Measurements from ENCODE around the gene SOHLH1. TPM values are rescaled to one million over a fixed set of nuclear protein-coding genes. Genes with fewer than 3 reads are reported as not detected.

Gene SOHLH1
- total and polyA plus RNA-seq, 10 of the 15 experiments (the other 5 are each of a cell fraction or from before 2014, with no cell fraction given): not detected

DNA sequence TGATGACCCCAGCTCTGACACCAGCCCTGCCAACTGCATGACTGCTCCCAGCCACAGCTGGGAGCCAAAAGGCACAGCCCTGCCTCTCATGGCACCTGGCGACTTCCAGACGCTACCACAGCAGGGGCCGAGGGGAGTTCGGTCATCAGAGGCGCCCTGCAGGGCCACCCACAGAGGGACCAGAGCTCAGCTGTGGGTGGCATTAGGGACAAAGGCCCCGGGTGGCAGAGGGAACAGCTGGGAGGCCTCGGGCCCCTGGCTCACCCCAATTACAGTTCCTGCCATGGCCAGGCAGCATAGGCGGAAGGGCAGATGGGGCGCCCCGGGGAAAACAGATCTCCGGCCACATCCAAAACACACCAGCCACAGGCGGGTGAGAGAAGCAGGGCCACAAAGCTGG lies 3.6 kb downstream of the SOHLH1 start:
- Histone ChIP-seq H4K20me1 (ENCODE audit: control insufficient read depth, insufficient read depth) (no peaks in the 10 kb centered on the region), H3K27me3 (replicated peaks in 1 of 2; ENCODE audit: control insufficient read depth in 2 of 2, insufficient read depth in 2 of 2, low read length in 1 of 2) (no peaks in the 10 kb centered on the region; a peak in 2 of 4 replicates), H3K36me3 (ENCODE audit: control insufficient read depth in 2 of 2, insufficient read depth in 2 of 2, low read length in 1 of 2) (no peaks in the 10 kb centered on the region), H3K9ac (ENCODE audit: control insufficient read depth, insufficient read depth, low read length) (no peak overlapping the region), H3K79me2 (ENCODE audit: control insufficient read depth, insufficient read depth, low read length) (no peaks in the 10 kb centered on the region), H3K27ac (ENCODE audit: control insufficient read depth, insufficient read depth) (no peak overlapping the region), H3K4me3 (no peak overlapping the region), H3K4me2 (ENCODE audit: control insufficient read depth, insufficient read depth) (no peak overlapping the region), H3K4me1 (ENCODE audit: control insufficient read depth, insufficient read depth, low read length) (no peaks in the 10 kb centered on the region), H3K9me3 (replicated peaks; ENCODE audit: control insufficient read depth, insufficient read depth, low read length) (no peaks in the 10 kb centered on the region), H2AFZ (ENCODE audit: control insufficient read depth, low read depth, low read length) (no peak overlapping the region)
- SMC1A ChIA-PET (ENCODE audit: uncharacterized antibody, unreplicated experiment): no interaction called here
- FAIRE-seq (no peak), ATAC-seq (no peak), DNase-seq (ENCODE audit: low read depth, low spot score) (no peak)
- intact Hi-C loops (cut with micrococcal nuclease; ENCODE audit: unreplicated experiment) (no loop called here), in situ Hi-C loops (cut with MboI) (no loop called here)
- TF ChIP-seq ZZZ3 (IDR thresholded peaks at IDR 0.05; ENCODE audit: control insufficient read depth, insufficient read length, low read depth) (no peak), FOXM1 (IDR thresholded peaks at IDR 0.05; ENCODE audit: low read depth, low read length) (no peak), SREBF2 (IDR thresholded peaks at IDR 0.05; ENCODE audit: low read length) (no peak), ATF7 (IDR thresholded peaks at IDR 0.05; ENCODE audit: low read depth) (no peak), BRCA1 (IDR thresholded peaks at IDR 0.05; ENCODE audit: low read depth, low read length) (no peak), POLR2A (IDR thresholded peaks at IDR 0.05; ENCODE audit: low read depth, low read length) (no peak), DPF2 (IDR thresholded peaks at IDR 0.05) (no peak), RBBP5 (conservative IDR thresholded peaks at IDR 0.05) (no peak), SIN3A (IDR thresholded peaks at IDR 0.05; ENCODE audit: low read depth, low read length) (no peak), NRF1 (conservative IDR thresholded peaks at IDR 0.05; ENCODE audit: low read depth, low read length) (no peak), STAT3 (IDR thresholded peaks at IDR 0.05; ENCODE audit: low read depth, low read length) (no peak), GATAD2B (conservative IDR thresholded peaks at IDR 0.05; ENCODE audit: low read depth) (no peak)
- TF ChIP-seq, protein P1, sequence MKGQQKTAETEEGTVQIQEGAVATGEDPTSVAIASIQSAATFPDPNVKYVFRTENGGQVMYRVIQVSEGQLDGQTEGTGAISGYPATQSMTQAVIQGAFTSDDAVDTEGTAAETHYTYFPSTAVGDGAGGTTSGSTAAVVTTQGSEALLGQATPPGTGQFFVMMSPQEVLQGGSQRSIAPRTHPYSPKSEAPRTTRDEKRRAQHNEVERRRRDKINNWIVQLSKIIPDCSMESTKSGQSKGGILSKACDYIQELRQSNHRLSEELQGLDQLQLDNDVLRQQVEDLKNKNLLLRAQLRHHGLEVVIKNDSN (IDR thresholded peaks at IDR 0.05; ENCODE audit: borderline replicate concordance, extremely low read length, insufficient read depth, low read depth, low read length): no peak
- TF ChIP-seq, protein P2, sequence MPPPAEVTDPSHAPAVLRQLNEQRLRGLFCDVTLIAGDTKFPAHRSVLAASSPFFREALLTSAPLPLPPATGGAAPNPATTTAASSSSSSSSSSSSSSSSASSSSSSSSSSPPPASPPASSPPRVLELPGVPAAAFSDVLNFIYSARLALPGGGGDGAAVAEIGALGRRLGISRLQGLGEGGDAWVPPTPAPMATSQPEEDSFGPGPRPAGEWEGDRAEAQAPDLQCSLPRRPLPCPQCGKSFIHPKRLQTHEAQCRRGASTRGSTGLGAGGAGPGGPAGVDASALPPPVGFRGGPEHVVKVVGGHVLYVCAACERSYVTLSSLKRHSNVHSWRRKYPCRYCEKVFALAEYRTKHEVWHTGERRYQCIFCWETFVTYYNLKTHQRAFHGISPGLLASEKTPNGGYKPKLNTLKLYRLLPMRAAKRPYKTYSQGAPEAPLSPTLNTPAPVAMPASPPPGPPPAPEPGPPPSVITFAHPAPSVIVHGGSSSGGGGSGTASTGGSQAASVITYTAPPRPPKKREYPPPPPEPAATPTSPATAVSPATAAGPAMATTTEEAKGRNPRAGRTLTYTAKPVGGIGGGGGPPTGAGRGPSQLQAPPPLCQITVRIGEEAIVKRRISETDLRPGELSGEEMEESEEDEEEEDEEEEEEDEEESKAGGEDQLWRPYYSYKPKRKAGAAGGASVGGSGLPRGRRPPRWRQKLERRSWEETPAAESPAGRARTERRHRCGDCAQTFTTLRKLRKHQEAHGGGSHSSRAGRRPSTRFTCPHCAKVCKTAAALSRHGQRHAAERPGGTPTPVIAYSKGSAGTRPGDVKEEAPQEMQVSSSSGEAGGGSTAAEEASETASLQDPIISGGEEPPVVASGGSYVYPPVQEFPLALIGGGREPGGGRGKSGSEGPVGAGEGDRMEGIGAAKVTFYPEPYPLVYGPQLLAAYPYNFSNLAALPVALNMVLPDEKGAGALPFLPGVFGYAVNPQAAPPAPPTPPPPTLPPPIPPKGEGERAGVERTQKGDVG (CRISPR knock-in tag; IDR thresholded peaks at IDR 0.05): no peak
- no TSS peak for BruUV-seq (replicated peaks)
- CTCF ChIA-PET: no interaction called here
- 36% methylated on average over 12 of the region's 12 CpGs for WGBS (ENCODE audit: insufficient coverage, insufficient replicate concordance, low lambda C conversion rate, missing lambda C conversion rate)
- RAD21 ChIA-PET (ENCODE audit: unreplicated experiment): no interaction called here
- POLR2A ChIA-PET: no interaction called here

All from GM12878 (cell line).